Body of pancreas (tissue), 4 donors: Measurements from ENCODE around the gene ARHGAP24. TPM values are rescaled to one million over a fixed set of nuclear protein-coding genes. Genes with fewer than 3 reads are reported as not detected.

Experiments used
- ATAC-seq: fragments of 150-250 bp; one replicate; pipeline ENCODE4 v1.9.1; 2016
- DNase-seq, 4 donors: peaks; one replicate each; pipeline ENCODE4 v3.0.0-alpha.2; 2019
- H3K27ac ChIP-seq, 4 donors: fragments of 200-600 bp; sonication (generic); 1 replicate in 3 of 4; 2 replicates in 1 of 4; pipeline versions ENCODE4 v1.5.1 to v1.6.1; 2016 to 2019; ENCODE audit warnings: mild to moderate bottlenecking in 1 of 4, mixed read lengths in 1 of 4, moderate library complexity in 1 of 4
- H3K27me3 ChIP-seq, 2 donors: fragments of 200-600 bp; sonication (generic); one replicate each; pipeline ENCODE4 v1.6.0; 2016; ENCODE audit warnings: mild to moderate bottlenecking in 1 of 2
- H3K36me3 ChIP-seq, 2 donors: fragments of 200-600 bp; sonication (generic); replicated peaks in 1 of 2; 2 replicates each; pipeline ENCODE4 v1.5.1; 2016; ENCODE audit warnings: low read depth in 2 of 2; ENCODE audit not compliant: insufficient read depth in 1 of 2
- H3K4me1 ChIP-seq: fragments of 200-600 bp; sonication (generic); one replicate; pipeline ENCODE4 v1.6.0; 2016
- H3K4me3 ChIP-seq, 2 donors: fragments of 200-600 bp; sonication (generic); 1 replicate in 1 of 2; 2 replicates in 1 of 2; pipeline ENCODE4 v1.5.1; 2016 to 2019
- H3K9me3 ChIP-seq, 3 donors: fragments of 200-600 bp; sonication (generic); 1 replicate in 2 of 3; 2 replicates in 1 of 3; pipeline ENCODE4 v1.5.1; 2016
- CTCF ChIP-seq, 7 experiments: fragments of 450-650 bp in 4 of 7; fragments of 200-600 bp in 3 of 7; sonication (generic) in 3 of 7; IDR thresholded peaks; one replicate each; pipeline ENCODE4 v1.5.1; 2016 to 2019; ENCODE audit warnings: antibody characterized with exemption in 7 of 7
- POLR2A ChIP-seq, 3 donors: fragments of 450-650 bp; IDR thresholded peaks; one replicate each; pipeline ENCODE4 v1.6.1; 2016; ENCODE audit warnings: antibody characterized with exemption in 3 of 3, mild to moderate bottlenecking in 2 of 3
- WGBS, 2 donors: methylation state at CpG; one replicate each; pipeline ENCODE4 v1.1.5; 2017; 5-methylcytosine and 5-hydroxymethylcytosine counted together
- intact Hi-C: fragments of 100-400 bp; cut with DNase I; formaldehyde crosslinking; loops from one replicate; pipeline ENCODE4 v1.15.1; 2023
- total RNA-seq, 2 donors: library from RNA; depleted of rRNA; stranded (reverse); fragments of >200 nt; gene quantifications; one replicate each; pipeline ENCODE4 v1.1.0, GENCODE V29; 2016

The ARHGAP24 gene
- total RNA-seq, 2 donors from 2014 or later, result 43.3 to 113 TPM

GRCh38 chr4:85675076-85676049 lies 200.4 kb downstream of the ARHGAP24 start:
- intact Hi-C loops, result no loop called here
- Histone ChIP-seq H3K4me1 (peaks cover 2% of the 10 kb centered on the region), H3K36me3 (no peaks in the 10 kb centered on the region), H3K27me3 (no peaks in the 10 kb centered on the region), H3K9me3 (no peaks in the 10 kb centered on the region), H3K4me3 (no peak overlapping the region), H3K27ac (no peak overlapping the region)
- TF ChIP-seq POLR2A (IDR thresholded peaks at IDR 0.05) (no peak), CTCF (IDR thresholded peaks at IDR 0.05) (no peak)
- ATAC-seq (no peak), DNase-seq (no peak)
- 90 to 93% methylated on average over 7 of the region's 7 CpGs for WGBS, 2 donors

GRCh38 chr4:85676050-85676425 lies 201.1 kb downstream of the ARHGAP24 start:
- TF ChIP-seq CTCF (IDR thresholded peaks at IDR 0.05) (no peak), POLR2A (IDR thresholded peaks at IDR 0.05) (no peak)
- WGBS, 2 donors, result 65 to 68% methylated on average over 1 of the region's 1 CpG
- intact Hi-C loops, result no loop called here
- DNase-seq (no peak), ATAC-seq (no peak)
- Histone ChIP-seq H3K36me3 (no peaks in the 10 kb centered on the region), H3K9me3 (no peaks in the 10 kb centered on the region), H3K4me1 (no peaks in the 10 kb centered on the region), H3K4me3 (no peak overlapping the region), H3K27me3 (no peaks in the 10 kb centered on the region), H3K27ac (no peak overlapping the region)

- DNase-seq, result peak in 1 of 4 donors; percentile 22
- Histone ChIP-seq H3K9me3 (no peaks in the 10 kb centered on the region), H3K4me3 (no peak overlapping the region), H3K36me3 (no peaks in the 10 kb centered on the region), H3K27ac (no peak overlapping the region), H3K27me3 (no peaks in the 10 kb centered on the region), H3K4me1 (no peaks in the 10 kb centered on the region)
- 57 to 76% methylated on average over 5 of the region's 5 CpGs for WGBS, 2 donors
- ATAC-seq, result no peak
- intact Hi-C loops, result no loop called here
- TF ChIP-seq POLR2A (IDR thresholded peaks at IDR 0.05), result no peak
- TF ChIP-seq CTCF (IDR thresholded peaks at IDR 0.05), result no peak
These were observed 202.1 kb downstream of the ARHGAP24 start for GRCh38 chr4:85676850-85677590.

- H3K4me3 ChIP-seq, result no peak overlapping the region
- TF ChIP-seq POLR2A (IDR thresholded peaks at IDR 0.05), result no peak
- no peak for TF ChIP-seq CTCF (IDR thresholded peaks at IDR 0.05)
- peak overlapping the region in 1 of 4 donors; percentile 54 for H3K27ac ChIP-seq
- DNase-seq, result peak in 2 of 4 donors; percentile 16 to 60
- H3K4me1 ChIP-seq, result no peaks in the 10 kb centered on the region
- intact Hi-C loops, result no loop called here
- H3K27me3 ChIP-seq, result no peaks in the 10 kb centered on the region
- no peaks in the 10 kb centered on the region for H3K9me3 ChIP-seq
- WGBS, 2 donors, result 48 to 77% methylated on average over 2 of the region's 2 CpGs
- peak; percentile 35 for ATAC-seq
- no peaks in the 10 kb centered on the region for H3K36me3 ChIP-seq
These were observed 206.3 kb downstream of the ARHGAP24 start for GRCh38 chr4:85681221-85681657.
